Thyroid gland (tissue), 4 donors: ENCODE measurements around the gene METTL15. TPM values are rescaled to one million over a fixed set of nuclear protein-coding genes. Genes with fewer than 3 reads are reported as not detected.

Experiments used
- DNase-seq, 2 donors: peaks; one replicate each; pipeline ENCODE4 v3.0.0-alpha.2; 2019
- H3K27ac ChIP-seq, 3 donors: fragments of 200-600 bp; sonication (generic); 1 replicate in 2 of 3; 2 replicates in 1 of 3; pipeline ENCODE4 v1.5.1; 2016 to 2019; ENCODE audit warnings: mild to moderate bottlenecking in 1 of 3, moderate library complexity in 1 of 3
- H3K27me3 ChIP-seq: fragments of 200-600 bp; sonication (generic); one replicate; pipeline ENCODE4 v1.5.1; 2019
- H3K36me3 ChIP-seq, 2 donors: fragments of 200-600 bp; sonication (generic); one replicate each; pipeline ENCODE4 v1.5.1; 2016 to 2019
- H3K4me1 ChIP-seq, 2 donors: fragments of 200-600 bp; sonication (generic); one replicate each; pipeline ENCODE4 v1.5.1; 2017 to 2019
- H3K4me3 ChIP-seq, 3 donors: fragments of 200-600 bp; sonication (generic); replicated peaks in 1 of 3; 1 replicate in 2 of 3; 2 replicates in 1 of 3; pipeline ENCODE4 v1.5.1; 2016; ENCODE audit warnings: mild to moderate bottlenecking in 1 of 3
- H3K9me3 ChIP-seq: fragments of 200-600 bp; sonication (generic); one replicate; pipeline ENCODE4 v1.5.1; 2017
- POLR2A ChIP-seq, 2 donors: fragments of 450-650 bp; IDR thresholded peaks; one replicate each; pipeline ENCODE4 v1.6.1; 2017; ENCODE audit warnings: antibody characterized with exemption in 2 of 2, mild to moderate bottlenecking in 2 of 2, moderate library complexity in 1 of 2
- WGBS, 2 donors: methylation state at CpG; one replicate each; pipeline ENCODE4 v1.1.5; 2017; 5-methylcytosine and 5-hydroxymethylcytosine counted together
- intact Hi-C: fragments of 100-400 bp; cut with DNase I; formaldehyde crosslinking; loops from one replicate; pipeline ENCODE4 v1.15.1; 2023
- total RNA-seq, 4 donors: library from RNA; depleted of rRNA; stranded (reverse); fragments of >200 nt; gene quantifications; one replicate each; pipeline ENCODE4 v1.2.3, GENCODE V29; 2016
- TF ChIP-seq, protein P1 (sequence below), 6 experiments: fragments of 200-600 bp in 3 of 6; fragments of 450-650 bp in 3 of 6; sonication (generic) in 3 of 6; IDR thresholded peaks; one replicate each; pipeline ENCODE4 v1.5.1; 2016 to 2019; ENCODE audit warnings: antibody characterized with exemption in 6 of 6, mild to moderate bottlenecking in 2 of 6, inconsistent platforms in 1 of 6, moderate library complexity in 1 of 6

The METTL15 gene
- total RNA-seq, 4 donors from 2014 or later: 13.3 to 40.2 (median 23.4) TPM

DNA sequence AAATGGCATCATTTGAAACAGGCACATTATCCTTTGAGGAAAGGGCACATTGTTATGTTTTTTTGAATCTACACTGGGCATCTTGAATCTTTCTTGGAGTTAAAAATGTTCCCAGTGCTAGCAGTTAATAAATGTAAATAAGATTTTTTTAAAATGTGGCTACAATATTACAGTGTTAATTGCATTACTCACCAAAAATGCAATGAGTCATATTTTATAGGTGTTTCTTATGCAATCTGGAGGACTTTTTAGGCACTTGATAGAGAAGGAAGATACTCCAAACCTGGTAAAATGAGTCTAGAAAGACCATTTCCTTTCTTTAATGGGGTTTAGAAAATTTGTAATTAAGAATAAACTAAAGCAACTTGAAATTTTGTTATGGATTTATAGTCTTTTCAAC is 238.0 kb downstream of the METTL15 start:
- H3K36me3 ChIP-seq: no peaks in the 10 kb centered on the region
- H3K27me3 ChIP-seq: no peaks in the 10 kb centered on the region
- intact Hi-C loops: no loop called here
- H3K9me3 ChIP-seq: no peaks in the 10 kb centered on the region
- H3K27ac ChIP-seq: no peak overlapping the region
- no peak overlapping the region for H3K4me3 ChIP-seq
- no peaks in the 10 kb centered on the region for H3K4me1 ChIP-seq
- no peak for TF ChIP-seq POLR2A (IDR thresholded peaks at IDR 0.05)
- TF ChIP-seq, protein P1, sequence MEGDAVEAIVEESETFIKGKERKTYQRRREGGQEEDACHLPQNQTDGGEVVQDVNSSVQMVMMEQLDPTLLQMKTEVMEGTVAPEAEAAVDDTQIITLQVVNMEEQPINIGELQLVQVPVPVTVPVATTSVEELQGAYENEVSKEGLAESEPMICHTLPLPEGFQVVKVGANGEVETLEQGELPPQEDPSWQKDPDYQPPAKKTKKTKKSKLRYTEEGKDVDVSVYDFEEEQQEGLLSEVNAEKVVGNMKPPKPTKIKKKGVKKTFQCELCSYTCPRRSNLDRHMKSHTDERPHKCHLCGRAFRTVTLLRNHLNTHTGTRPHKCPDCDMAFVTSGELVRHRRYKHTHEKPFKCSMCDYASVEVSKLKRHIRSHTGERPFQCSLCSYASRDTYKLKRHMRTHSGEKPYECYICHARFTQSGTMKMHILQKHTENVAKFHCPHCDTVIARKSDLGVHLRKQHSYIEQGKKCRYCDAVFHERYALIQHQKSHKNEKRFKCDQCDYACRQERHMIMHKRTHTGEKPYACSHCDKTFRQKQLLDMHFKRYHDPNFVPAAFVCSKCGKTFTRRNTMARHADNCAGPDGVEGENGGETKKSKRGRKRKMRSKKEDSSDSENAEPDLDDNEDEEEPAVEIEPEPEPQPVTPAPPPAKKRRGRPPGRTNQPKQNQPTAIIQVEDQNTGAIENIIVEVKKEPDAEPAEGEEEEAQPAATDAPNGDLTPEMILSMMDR (IDR thresholded peaks at IDR 0.05): no peak
- no peak for DNase-seq

DNA sequence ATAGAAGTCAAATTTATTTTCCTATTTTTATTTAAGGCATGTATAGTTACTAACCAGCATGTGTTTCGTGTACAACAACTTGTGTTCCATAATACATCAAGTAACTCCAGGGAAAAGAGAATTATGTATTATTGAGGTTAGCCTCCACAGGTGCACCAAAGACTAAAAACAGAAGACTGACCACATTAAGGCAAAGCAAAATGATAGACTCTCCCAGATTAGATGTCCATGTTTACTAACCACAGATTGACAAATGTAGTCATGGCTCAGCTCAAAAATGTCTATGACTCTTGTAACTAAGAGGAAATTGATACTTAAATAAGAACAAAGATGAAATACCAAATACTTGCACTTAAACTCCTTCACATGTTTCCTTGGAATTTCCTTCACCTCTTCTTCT is 238.5 kb downstream of the METTL15 start:
- WGBS, 2 donors: 87 to 95% methylated on average over 1 of the region's 1 CpG
- H3K4me3 ChIP-seq: no peak overlapping the region
- H3K36me3 ChIP-seq: no peaks in the 10 kb centered on the region
- TF ChIP-seq POLR2A (IDR thresholded peaks at IDR 0.05): no peak
- TF ChIP-seq, protein P1 (IDR thresholded peaks at IDR 0.05): no peak
- H3K27me3 ChIP-seq: no peaks in the 10 kb centered on the region
- H3K27ac ChIP-seq: no peak overlapping the region
- intact Hi-C loops: no loop called here
- no peaks in the 10 kb centered on the region for H3K4me1 ChIP-seq
- H3K9me3 ChIP-seq: no peaks in the 10 kb centered on the region
- DNase-seq: no peak

DNA sequence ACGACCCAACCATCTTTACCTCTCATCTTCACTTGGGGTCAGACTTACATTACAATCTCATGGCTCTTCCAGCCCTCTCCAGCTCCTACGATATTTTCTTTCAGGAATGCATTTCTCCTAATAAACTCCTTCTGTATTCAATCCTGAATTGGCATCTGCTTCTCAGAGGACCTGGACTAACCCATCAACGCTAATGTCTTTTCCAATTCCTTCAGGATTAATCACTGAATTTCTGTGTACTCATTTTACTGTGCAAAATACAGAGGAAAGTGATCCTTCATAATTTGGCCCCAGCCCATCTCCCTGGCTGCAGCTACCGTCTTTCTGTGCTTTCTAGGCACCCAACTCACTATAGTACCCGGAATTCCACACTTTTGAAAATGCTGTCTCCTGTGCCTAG is 239.2 kb downstream of the METTL15 start:
- H3K27me3 ChIP-seq: no peaks in the 10 kb centered on the region
- TF ChIP-seq, protein P1 (IDR thresholded peaks at IDR 0.05): no peak
- no peak for TF ChIP-seq POLR2A (IDR thresholded peaks at IDR 0.05)
- no peak for DNase-seq
- 92 to 93% methylated on average over 5 of the region's 5 CpGs for WGBS, 2 donors
- no peak overlapping the region for H3K4me3 ChIP-seq
- no peaks in the 10 kb centered on the region for H3K9me3 ChIP-seq
- no peaks in the 10 kb centered on the region for H3K4me1 ChIP-seq
- no peaks in the 10 kb centered on the region for H3K36me3 ChIP-seq
- H3K27ac ChIP-seq: no peak overlapping the region
- intact Hi-C loops: no loop called here

DNA sequence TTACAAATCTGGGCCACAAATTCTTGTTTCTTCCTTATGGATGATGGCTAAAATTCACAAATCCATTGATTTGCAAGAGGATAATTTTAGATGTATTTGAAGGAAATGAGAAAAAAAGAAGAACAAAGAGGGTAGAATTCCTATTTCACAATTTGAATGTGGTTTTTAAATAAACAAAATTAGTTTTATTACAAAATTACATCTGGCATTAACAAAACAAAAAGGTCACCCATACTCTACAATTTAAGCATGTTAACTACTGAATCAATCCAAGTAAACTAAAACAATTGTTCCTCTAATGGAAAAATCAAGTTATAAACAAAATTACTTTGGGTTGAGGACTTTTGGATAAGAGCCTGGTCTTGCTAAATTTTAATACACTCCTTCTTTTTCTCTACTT is 242.0 kb downstream of the METTL15 start:
- Histone ChIP-seq H3K4me1 (no peaks in the 10 kb centered on the region), H3K36me3 (no peaks in the 10 kb centered on the region), H3K4me3 (no peak overlapping the region), H3K27ac (no peak overlapping the region), H3K27me3 (no peaks in the 10 kb centered on the region), H3K9me3 (no peaks in the 10 kb centered on the region)
- no peak for DNase-seq
- TF ChIP-seq, protein P1 (IDR thresholded peaks at IDR 0.05): no peak
- TF ChIP-seq POLR2A (IDR thresholded peaks at IDR 0.05): no peak
- intact Hi-C loops: no loop called here

DNA sequence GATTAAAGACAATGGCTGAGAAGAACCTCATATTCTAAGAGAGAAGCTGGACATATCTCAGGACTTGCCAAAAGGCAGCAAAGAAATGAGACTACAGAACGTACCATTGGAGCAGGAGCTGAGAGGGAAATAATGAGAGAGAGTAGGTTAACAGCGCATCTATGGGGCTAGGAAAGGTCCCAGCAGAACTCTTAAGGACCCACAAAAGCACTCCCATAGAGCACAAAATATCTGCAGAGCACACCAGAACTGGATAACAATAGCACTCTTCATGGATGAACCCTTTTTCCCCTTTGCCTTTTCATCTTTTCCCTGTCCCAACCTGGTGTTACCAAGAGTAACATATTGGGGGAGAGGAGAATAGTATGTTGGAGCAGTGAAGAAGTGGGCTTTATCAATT is 245.8 kb downstream of the METTL15 start:
- intact Hi-C loops: no loop called here
- no peak for TF ChIP-seq POLR2A (IDR thresholded peaks at IDR 0.05)

More for the DNA sequence above, 245.8 kb downstream of the METTL15 start:
- H3K27ac ChIP-seq: no peak overlapping the region
- 94% methylated on average over 2 of the region's 2 CpGs for WGBS, 2 donors
- H3K36me3 ChIP-seq: no peaks in the 10 kb centered on the region
- H3K4me3 ChIP-seq: no peak overlapping the region
- H3K9me3 ChIP-seq: no peaks in the 10 kb centered on the region
- no peaks in the 10 kb centered on the region for H3K27me3 ChIP-seq
- DNase-seq: no peak
- no peaks in the 10 kb centered on the region for H3K4me1 ChIP-seq
